A549 (cell line): ENCODE results near the gene KIAA0753. TPM values are rescaled to one million over a fixed set of nuclear protein-coding genes. Genes with fewer than 3 reads are reported as not detected.

Experiments used
- ATAC-seq, 2 experiments: fragments of 200-7000 bp in 1 of 2; fragments of >200 bp in 1 of 2; cut with Nextera tagmentation in 1 of 2; cut with Tn5 transposase in 1 of 2; 3 replicates each; pipeline versions ENCODE4 v1.8.0 to v1.9.1; 2018 to 2020; ENCODE audit warnings: mild to moderate bottlenecking in 1 of 2, moderate library complexity in 1 of 2
- CTCF ChIA-PET: fragments of 300-600 bp; sonication (Branson Sonifier 250); formaldehyde crosslinking; extraction: SDS; loops from one replicate; lab custom pipeline; 2021; ENCODE audit warnings: antibody characterized with exemption, inconsistent platforms; lab: Yijun Ruan, JAX
- POLR2A ChIA-PET: fragments of 350-600 bp; formaldehyde crosslinking; extraction: SDS; loops from one replicate; lab custom pipeline; 2021; ENCODE audit warnings: antibody characterized with exemption, inconsistent platforms; lab: Yijun Ruan, JAX
- DNase-seq, 2 experiments: peaks; one replicate each; pipeline versions ENCODE4 v3.0.0 to v3.0.0-alpha.2; 2011 to 2016; ENCODE audit warnings: low read depth in 1 of 2, low spot score in 1 of 2
- FAIRE-seq: peaks from 2 replicates; lab custom pipeline; 2011; peaks lifted over from hg19 to GRCh38; lab: Jason Lieb, UNC
- H3K27ac ChIP-seq, 2 experiments: fragments of >200 bp; sonication (Bioruptor Twin); formaldehyde crosslinking; 3 replicates each; pipeline ENCODE4 v1.5.1; 2016 to 2017
- H3K4me1 ChIP-seq: fragments of >200 bp; sonication (Bioruptor Twin); formaldehyde crosslinking; 3 replicates; pipeline ENCODE4 v1.6.1; 2016
- H3K4me2 ChIP-seq: fragments of >200 bp; sonication (Bioruptor Twin); formaldehyde crosslinking; 3 replicates; pipeline ENCODE4 v1.6.1; 2016
- H3K4me3 ChIP-seq: fragments of >200 bp; sonication (Bioruptor Twin); formaldehyde crosslinking; 3 replicates; pipeline ENCODE4 v1.5.1; 2016
- H3K9me3 ChIP-seq: fragments of >200 bp; sonication (Bioruptor Twin); formaldehyde crosslinking; 3 replicates; pipeline ENCODE4 v1.6.1; 2016
- BHLHE40 ChIP-seq: IDR thresholded peaks from 2 replicates; pipeline ENCODE4 v1.6.1; 2012; ENCODE audit warnings: low read depth, low read length, inconsistent platforms
- CHD4 ChIP-seq: fragments of 200-600 bp; sonication (generic); IDR thresholded peaks from 2 replicates; pipeline ENCODE4 v1.6.1; 2016; ENCODE audit warnings: antibody characterized with exemption, mild to moderate bottlenecking, borderline replicate concordance
- CTCF ChIP-seq: fragments of >200 bp; sonication (Bioruptor Twin); formaldehyde crosslinking; IDR thresholded peaks from 3 replicates; pipeline ENCODE4 v1.5.1; 2016
- EHF ChIP-seq: fragments of 250-450 bp; sonication (Bioruptor Pico); IDR thresholded peaks from 2 replicates; pipeline ENCODE4 v1.5.0; 2020; ENCODE audit warnings: mild to moderate bottlenecking
- EHMT2 ChIP-seq: fragments of 200-600 bp; sonication (generic); IDR thresholded peaks from 2 replicates; pipeline ENCODE4 v1.6.1; 2016; ENCODE audit warnings: antibody characterized with exemption, low read depth, mild to moderate bottlenecking, moderate library complexity
- ELK1 ChIP-seq: fragments of 150-350 bp; IDR thresholded peaks from 2 replicates; pipeline ENCODE4 v1.6.1; 2014; ENCODE audit warnings: low read depth, mild to moderate bottlenecking, low read length
- ESRRA ChIP-seq: fragments of 150-350 bp; IDR thresholded peaks from 2 replicates; pipeline ENCODE4 v1.6.1; 2014; ENCODE audit warnings: mild to moderate bottlenecking, low read length, borderline replicate concordance
- GATA3 ChIP-seq: IDR thresholded peaks from 2 replicates; pipeline ENCODE4 v1.6.1; 2012; ENCODE audit warnings: borderline replicate concordance
- HDAC2 ChIP-seq: fragments of 200-600 bp; sonication (generic); IDR thresholded peaks from 2 replicates; pipeline ENCODE4 v1.6.1; 2016
- HEYL ChIP-seq: fragments of 250-450 bp; sonication (Bioruptor Pico); IDR thresholded peaks from 2 replicates; pipeline ENCODE4 v1.8.0; 2021; ENCODE audit warnings: mild to moderate bottlenecking, moderate library complexity
- HMGXB4 ChIP-seq: fragments of 250-450 bp; sonication (Bioruptor Pico); IDR thresholded peaks from 2 replicates; pipeline ENCODE4 v1.5.0; 2021; ENCODE audit warnings: mild to moderate bottlenecking, moderate library complexity, borderline replicate concordance
- HOXB13 ChIP-seq: fragments of 250-450 bp; sonication (Bioruptor Pico); IDR thresholded peaks from 2 replicates; pipeline ENCODE4 v1.5.0; 2020; ENCODE audit warnings: low read depth, mild to moderate bottlenecking, moderate library complexity
- KDM1A ChIP-seq: fragments of 200-600 bp; sonication (generic); IDR thresholded peaks from 2 replicates; pipeline ENCODE4 v1.6.1; 2016; ENCODE audit warnings: low read depth, mild to moderate bottlenecking
- MYC ChIP-seq: IDR thresholded peaks from 2 replicates; pipeline ENCODE4 v1.6.1; 2012; ENCODE audit warnings: mild to moderate bottlenecking, inconsistent platforms, low read length, improper control_type of control experiment, borderline replicate concordance
- NFE2L2 ChIP-seq: fragments of 150-350 bp; conservative IDR thresholded peaks from 2 replicates; pipeline ENCODE4 v1.6.1; 2014; ENCODE audit warnings: low read length
- NPAS2 ChIP-seq: fragments of 250-450 bp; sonication (Bioruptor Pico); IDR thresholded peaks from 2 replicates; pipeline ENCODE4 v1.8.0; 2022; ENCODE audit warnings: mild to moderate bottlenecking, moderate library complexity, borderline replicate concordance
- PHF8 ChIP-seq: fragments of 200-600 bp; sonication (generic); IDR thresholded peaks from 2 replicates; pipeline ENCODE4 v1.6.1; 2016; ENCODE audit warnings: low read depth, mild to moderate bottlenecking, antibody characterized with exemption, moderate library complexity, borderline replicate concordance
- POLR2AphosphoS2 ChIP-seq: conservative IDR thresholded peaks from 2 replicates; pipeline ENCODE4 v1.6.1; 2012; ENCODE audit warnings: low read length, improper control_type of control experiment, inconsistent platforms
- RAD21 ChIP-seq, 2 experiments: fragments of >200 bp in 1 of 2; sonication (Bioruptor Twin) in 1 of 2; formaldehyde crosslinking in 1 of 2; IDR thresholded peaks in 1 of 2; conservative IDR thresholded peaks in 1 of 2; 2 replicates in 1 of 2; 3 replicates in 1 of 2; pipeline ENCODE4 v1.6.1; 2012 to 2018; ENCODE audit warnings: inconsistent platforms in 1 of 2
- REST ChIP-seq: fragments of 200-600 bp; sonication (generic); IDR thresholded peaks from 2 replicates; pipeline ENCODE4 v1.6.1; 2016; ENCODE audit warnings: antibody characterized with exemption, mild to moderate bottlenecking, moderate library complexity
- SREBF2 ChIP-seq: fragments of 450-650 bp; IDR thresholded peaks from 2 replicates; pipeline ENCODE4 v1.6.1; 2014; ENCODE audit warnings: mild to moderate bottlenecking, moderate library complexity
- TFCP2L1 ChIP-seq: fragments of 250-450 bp; sonication (Bioruptor Pico); IDR thresholded peaks from 2 replicates; pipeline ENCODE4 v1.5.0; 2021; ENCODE audit warnings: mild to moderate bottlenecking
- USF2 ChIP-seq: fragments of 450-650 bp; IDR thresholded peaks from 2 replicates; pipeline ENCODE4 v1.6.1; 2014; ENCODE audit warnings: antibody characterized with exemption
- WGBS: methylation state at CpG from one replicate; pipeline ENCODE4 v1.1.6; 2017; ENCODE audit errors: missing lambda C conversion rate; 5-methylcytosine and 5-hydroxymethylcytosine counted together
- polyA plus RNA-seq, 4 experiments: library from polyadenylated mRNA; depleted of rRNA in 3 of 4; stranded (reverse); fragments of >200 nt; fragmentation: RNase III in 1 of 4; extraction: RNeasy Plus Mini Kit Qiagen cat#74134 plus additional on column Dnase treatment in 1 of 4; gene quantifications; 2 replicates in 3 of 4; 3 replicates in 1 of 4; pipeline ENCODE4 v1.2.3, GENCODE V29; 2011 to 2017

KIAA0753 gene
- polyA plus RNA-seq, 2 of the 4 experiments (the other 2 are of a cell fraction) = 13.6 to 15.2 TPM

GRCh38 chr17:6676802-6677157 lies 36.3 kb upstream of the KIAA0753 start:
- POLR2A ChIA-PET = no interaction called here
- FAIRE-seq = no peak

GRCh38 chr17:6675201-6675825 lies 34.8 kb upstream of the KIAA0753 start:
- FAIRE-seq = no peak
- 62% methylated on average over 11 of the region's 11 CpGs for WGBS

More at GRCh38 chr17:6676802-6677157, 36.3 kb upstream of the KIAA0753 start:
- peaks cover 10% of the 10 kb centered on the region; the same call in 2 of the 3 replicates for H3K4me1 ChIP-seq
- WGBS = 50% methylated on average over 6 of the region's 6 CpGs
- ATAC-seq (no peak), DNase-seq (no peak)
- no peaks in the 10 kb centered on the region for H3K9me3 ChIP-seq
- H3K27ac ChIP-seq = no peak overlapping the region
- TF ChIP-seq HEYL (CRISPR knock-in tag) = no peak
- no peak for TF ChIP-seq NPAS2
- no peak for TF ChIP-seq POLR2AphosphoS2
- no peak for TF ChIP-seq HMGXB4 (CRISPR knock-in tag)
- no peak for TF ChIP-seq HOXB13 (CRISPR knock-in tag)
- TF ChIP-seq ELK1 = no peak
- no peak for TF ChIP-seq MYC
- no peak for TF ChIP-seq TFCP2L1
- no peak for TF ChIP-seq SREBF2
- H3K4me2 ChIP-seq = no peak overlapping the region
- no peak overlapping the region for H3K4me3 ChIP-seq
- CTCF ChIA-PET = interaction anchor here (0.7 to 5.3 kb wide), 9 partner anchors 9 to 369 kb away, joined by 3 to 62 read pairs (median 3); no protein-coding TSS in a partner anchor

More at GRCh38 chr17:6675201-6675825, 34.8 kb upstream of the KIAA0753 start:
- ATAC-seq (no peak), DNase-seq (no peak)
- ChIA-PET POLR2A (no interaction called here), CTCF (interaction anchor here (1.1 to 5.3 kb wide), 3 partner anchors 8 to 329 kb away, joined by 4 to 62 read pairs (median 7); no protein-coding TSS in a partner anchor)
- Histone ChIP-seq H3K4me3 (no peak overlapping the region), H3K4me1 (peaks cover 10% of the 10 kb centered on the region; the same call in 2 of the 3 replicates), H3K27ac (no peak overlapping the region), H3K9me3 (no peaks in the 10 kb centered on the region), H3K4me2 (no peak overlapping the region)
- TF ChIP-seq PHF8 (no peak), EHMT2 (no peak), ESRRA (no peak), NFE2L2 (no peak), KDM1A (no peak), CTCF (no peak), SREBF2 (no peak), HDAC2 (no peak), EHF (CRISPR knock-in tag) (no peak), BHLHE40 (no peak), RAD21 (conservative IDR thresholded peaks at IDR 0.05 in 1 of 2, IDR thresholded peaks at IDR 0.05 in 1 of 2) (no peak), REST (no peak), USF2 (no peak), GATA3 (no peak), CHD4 (no peak)
